Astrocyte (in vitro differentiated cells and primary cell): ENCODE data around the gene CEP83.

Experiments used
- EZH2 ChIP-seq: IDR thresholded peaks from 2 replicates; pipeline ENCODE4 v1.6.1; 2012; ENCODE audit warnings: mild to moderate bottlenecking, low read length, inconsistent platforms; ENCODE audit not compliant: insufficient read depth
- TF ChIP-seq, protein P1 (sequence below): IDR thresholded peaks from 2 replicates; pipeline ENCODE4 v1.5.1; 2011; ENCODE audit warnings: low read depth, mild to moderate bottlenecking, inconsistent platforms, low read length, moderate library complexity; ENCODE audit not compliant: insufficient read depth

DNA sequence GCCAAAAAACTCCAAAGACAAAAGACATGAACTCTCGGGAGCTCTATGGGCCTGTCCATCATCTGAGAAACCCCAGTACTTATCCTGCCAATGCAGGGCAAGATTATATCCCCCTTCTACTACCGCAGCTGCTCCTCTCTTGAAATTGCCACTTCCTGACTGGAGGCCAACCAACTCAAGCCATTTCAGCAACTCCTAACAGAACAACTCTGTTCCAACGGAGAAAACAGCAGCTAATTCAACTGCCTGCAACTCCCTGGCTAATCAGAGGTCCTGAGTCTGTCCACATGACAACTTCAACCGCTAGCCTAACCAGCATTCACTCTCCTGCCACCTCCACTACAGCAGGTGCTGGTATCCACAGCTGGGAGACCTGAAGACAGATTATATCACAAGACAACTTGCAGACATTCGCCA lies 24.1 kb downstream of the CEP83 start:
- TF ChIP-seq, protein P1, sequence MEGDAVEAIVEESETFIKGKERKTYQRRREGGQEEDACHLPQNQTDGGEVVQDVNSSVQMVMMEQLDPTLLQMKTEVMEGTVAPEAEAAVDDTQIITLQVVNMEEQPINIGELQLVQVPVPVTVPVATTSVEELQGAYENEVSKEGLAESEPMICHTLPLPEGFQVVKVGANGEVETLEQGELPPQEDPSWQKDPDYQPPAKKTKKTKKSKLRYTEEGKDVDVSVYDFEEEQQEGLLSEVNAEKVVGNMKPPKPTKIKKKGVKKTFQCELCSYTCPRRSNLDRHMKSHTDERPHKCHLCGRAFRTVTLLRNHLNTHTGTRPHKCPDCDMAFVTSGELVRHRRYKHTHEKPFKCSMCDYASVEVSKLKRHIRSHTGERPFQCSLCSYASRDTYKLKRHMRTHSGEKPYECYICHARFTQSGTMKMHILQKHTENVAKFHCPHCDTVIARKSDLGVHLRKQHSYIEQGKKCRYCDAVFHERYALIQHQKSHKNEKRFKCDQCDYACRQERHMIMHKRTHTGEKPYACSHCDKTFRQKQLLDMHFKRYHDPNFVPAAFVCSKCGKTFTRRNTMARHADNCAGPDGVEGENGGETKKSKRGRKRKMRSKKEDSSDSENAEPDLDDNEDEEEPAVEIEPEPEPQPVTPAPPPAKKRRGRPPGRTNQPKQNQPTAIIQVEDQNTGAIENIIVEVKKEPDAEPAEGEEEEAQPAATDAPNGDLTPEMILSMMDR = no peak
- TF ChIP-seq EZH2 = no peak
